B cell (primary cell): ENCODE measurements around the gene NDRG3. TPM values are rescaled to one million over a fixed set of nuclear protein-coding genes. Genes with fewer than 3 reads are reported as not detected.

ENCODE experiments used
- ATAC-seq: fragments of 200-7000 bp; cut with Tn5 transposase; one replicate; pipeline ENCODE4 v1.10.0; 2021; ENCODE audit warnings: low read depth, mild to moderate bottlenecking, moderate number of reproducible peaks, moderate library complexity
- CTCF ChIA-PET: fragments of 350-600 bp; sonication (Branson Sonifier 250); formaldehyde crosslinking; loops from one replicate; lab custom pipeline; 2021; ENCODE audit warnings: antibody characterized with exemption, inconsistent platforms; lab: Charles Lee
- POLR2A ChIA-PET: fragments of 350-600 bp; sonication (Branson Sonifier 250); formaldehyde crosslinking; loops from one replicate; lab custom pipeline; 2021; ENCODE audit warnings: antibody characterized with exemption; lab: Charles Lee
- DNase-seq: peaks from one replicate; pipeline ENCODE4 v3.0.0; 2013
- H2AFZ ChIP-seq: 2 replicates; pipeline ENCODE4 v1.6.1; 2012; ENCODE audit warnings: mild to moderate bottlenecking, low read depth, low read length; ENCODE audit not compliant: insufficient read depth, poor library complexity, severe bottlenecking
- H3K27ac ChIP-seq, 2 donors: 1 replicate in 1 of 2; 2 replicates in 1 of 2; pipeline ENCODE4 v1.5.1; 2012 to 2013; ENCODE audit warnings: low read length in 2 of 2, mild to moderate bottlenecking in 2 of 2, moderate library complexity in 1 of 2
- H3K27me3 ChIP-seq, 4 experiments: fragments of 200-600 bp in 1 of 4; sonication (generic) in 1 of 4; replicated peaks in 1 of 4; 1 replicate in 2 of 4; 2 replicates in 2 of 4; pipeline versions ENCODE4 v1.6.1 to v1.7.0; 2013 to 2016; ENCODE audit warnings: low read length in 3 of 4, mild to moderate bottlenecking in 2 of 4, mixed read lengths in 1 of 4, moderate library complexity in 1 of 4; ENCODE audit not compliant: insufficient read depth in 4 of 4, control insufficient read depth in 3 of 4; ENCODE audit errors: control extremely low read depth in 1 of 4
- H3K36me3 ChIP-seq, 2 experiments: replicated peaks in 1 of 2; 1 replicate in 1 of 2; 2 replicates in 1 of 2; pipeline versions ENCODE4 v1.6.1 to v1.7.1; 2013; ENCODE audit warnings: low read length in 1 of 2; ENCODE audit not compliant: insufficient read depth in 2 of 2, control insufficient read depth in 1 of 2; ENCODE audit errors: control extremely low read depth in 1 of 2, extremely low read depth in 1 of 2
- H3K4me1 ChIP-seq, 2 donors: fragments of 200-600 bp in 1 of 2; sonication (generic) in 1 of 2; 1 replicate in 1 of 2; 2 replicates in 1 of 2; pipeline versions ENCODE4 v1.5.1 to v1.6.1; 2013 to 2017; ENCODE audit warnings: low read length in 2 of 2; ENCODE audit not compliant: control insufficient read depth in 2 of 2, insufficient read depth in 2 of 2
- H3K4me2 ChIP-seq: replicated peaks from 2 replicates; pipeline ENCODE3; 2012; ENCODE audit warnings: mild to moderate bottlenecking, low read depth, low read length; ENCODE audit not compliant: poor library complexity, severe bottlenecking
- H3K4me3 ChIP-seq, 5 experiments: fragments of 200-600 bp in 1 of 5; sonication (generic) in 1 of 5; 1 replicate in 3 of 5; 2 replicates in 2 of 5; pipeline versions ENCODE4 v1.5.1 to v1.7.0; 2011 to 2016; ENCODE audit warnings: low read length in 4 of 5, mild to moderate bottlenecking in 4 of 5, low read depth in 2 of 5, control low read depth in 1 of 5, moderate library complexity in 1 of 5; ENCODE audit not compliant: insufficient read depth in 1 of 5; ENCODE audit errors: control extremely low read depth in 1 of 5, extremely low read depth in 1 of 5
- H3K79me2 ChIP-seq: fragments of 200-600 bp; sonication (generic); one replicate; pipeline ENCODE4 v1.6.0; 2016; ENCODE audit warnings: low read length; ENCODE audit not compliant: control insufficient read depth, insufficient read depth
- H3K9ac ChIP-seq: fragments of 200-600 bp; sonication (generic); 2 replicates; pipeline ENCODE4 v1.6.1; 2017; ENCODE audit warnings: mild to moderate bottlenecking, low read length, moderate library complexity
- H3K9me3 ChIP-seq, 3 donors: one replicate each; pipeline versions ENCODE4 v1.6.1 to v1.7.1; 2013; ENCODE audit warnings: low read length in 2 of 3; ENCODE audit not compliant: control insufficient read depth in 2 of 3, insufficient read depth in 1 of 3; ENCODE audit errors: control extremely low read depth in 1 of 3
- H4K20me1 ChIP-seq: 2 replicates; pipeline ENCODE4 v1.6.0; 2012; ENCODE audit warnings: mild to moderate bottlenecking, low read length; ENCODE audit not compliant: insufficient read depth, control insufficient read depth, poor library complexity, severe bottlenecking
- H3K27ac Mint-ChIP-seq: one replicate; pipeline ENCODE4 v1.8.0; 2021; ENCODE audit warnings: mixed read lengths
- H3K27me3 Mint-ChIP-seq: one replicate; pipeline ENCODE4 v1.8.0; 2021; ENCODE audit warnings: mixed read lengths
- H3K4me1 Mint-ChIP-seq: one replicate; pipeline ENCODE4 v1.8.0; 2021; ENCODE audit warnings: mixed read lengths
- H3K4me3 Mint-ChIP-seq: one replicate; pipeline ENCODE4 v1.8.0; 2021; ENCODE audit warnings: mixed read lengths
- H3K9me3 Mint-ChIP-seq: one replicate; pipeline ENCODE4 v1.8.0; 2022; ENCODE audit warnings: mixed read lengths; ENCODE audit not compliant: insufficient read depth
- EZH2 ChIP-seq: IDR thresholded peaks from 2 replicates; pipeline ENCODE4 v1.6.1; 2012; ENCODE audit warnings: borderline replicate concordance, low read depth, mild to moderate bottlenecking, moderate library complexity, low read length; ENCODE audit not compliant: insufficient read depth, poor library complexity, severe bottlenecking
- WGBS: methylation state at CpG from one replicate; pipeline ENCODE4 v1.1.5; 2013; ENCODE audit warnings: missing lambda C conversion rate; ENCODE audit not compliant: insufficient coverage; 5-methylcytosine and 5-hydroxymethylcytosine counted together
- intact Hi-C: fragments of 100-400 bp; cut with micrococcal nuclease; formaldehyde crosslinking; loops from one replicate; pipeline ENCODE4 v1.10.0; 2022
- polyA plus RNA-seq: library from polyadenylated mRNA; depleted of rRNA; stranded (reverse); fragments of >200 nt; gene quantifications from 2 replicates; pipeline ENCODE4 v1.2.3, GENCODE V29; 2012
- total RNA-seq, 2 donors: library from RNA; stranded (reverse); fragments of 120-200 nt in 1 of 2; gene quantifications; 1 replicate in 1 of 2; 2 replicates in 1 of 2; pipeline versions ENCODE4 v1.2.3 to v1.2.4, GENCODE V29; 2013 to 2022
- TF ChIP-seq, protein P1 (sequence below): fragments of 200-600 bp; IDR thresholded peaks from one replicate; pipeline ENCODE4 v1.8.0; 2022; ENCODE audit warnings: antibody characterized with exemption, mild to moderate bottlenecking

The NDRG3 gene
- total and polyA plus RNA-seq, 2 donors (not counting 1 experiment from before 2014, with no cell fraction given): 15.7 to 26.1 TPM

- Histone ChIP-seq H3K4me2 (no peak overlapping the region), H3K9me3 (no peaks in the 10 kb centered on the region), H3K4me3 (no peak overlapping the region), H3K79me2 (no peaks in the 10 kb centered on the region), H3K9ac (no peak overlapping the region), H3K27me3 (no peaks in the 10 kb centered on the region), H3K27ac (no peak overlapping the region), H4K20me1 (no peaks in the 10 kb centered on the region), H3K4me1 (peaks cover 9 to 11% of the 10 kb centered on the region in 2 donors), H2AFZ (no peak overlapping the region), H3K36me3 (no peaks in the 10 kb centered on the region)
- Mint-ChIP-seq H3K27ac (no peak overlapping the region), H3K4me1 (peaks cover 12% of the 10 kb centered on the region), H3K4me3 (no peak overlapping the region), H3K9me3 (no peaks in the 10 kb centered on the region), H3K27me3 (no peaks in the 10 kb centered on the region)
- POLR2A ChIA-PET: no interaction called here
- ATAC-seq: no peak
- WGBS: 96% methylated on average over 11 of the region's 11 CpGs
- intact Hi-C loops: no loop called here
- TF ChIP-seq, protein P1, sequence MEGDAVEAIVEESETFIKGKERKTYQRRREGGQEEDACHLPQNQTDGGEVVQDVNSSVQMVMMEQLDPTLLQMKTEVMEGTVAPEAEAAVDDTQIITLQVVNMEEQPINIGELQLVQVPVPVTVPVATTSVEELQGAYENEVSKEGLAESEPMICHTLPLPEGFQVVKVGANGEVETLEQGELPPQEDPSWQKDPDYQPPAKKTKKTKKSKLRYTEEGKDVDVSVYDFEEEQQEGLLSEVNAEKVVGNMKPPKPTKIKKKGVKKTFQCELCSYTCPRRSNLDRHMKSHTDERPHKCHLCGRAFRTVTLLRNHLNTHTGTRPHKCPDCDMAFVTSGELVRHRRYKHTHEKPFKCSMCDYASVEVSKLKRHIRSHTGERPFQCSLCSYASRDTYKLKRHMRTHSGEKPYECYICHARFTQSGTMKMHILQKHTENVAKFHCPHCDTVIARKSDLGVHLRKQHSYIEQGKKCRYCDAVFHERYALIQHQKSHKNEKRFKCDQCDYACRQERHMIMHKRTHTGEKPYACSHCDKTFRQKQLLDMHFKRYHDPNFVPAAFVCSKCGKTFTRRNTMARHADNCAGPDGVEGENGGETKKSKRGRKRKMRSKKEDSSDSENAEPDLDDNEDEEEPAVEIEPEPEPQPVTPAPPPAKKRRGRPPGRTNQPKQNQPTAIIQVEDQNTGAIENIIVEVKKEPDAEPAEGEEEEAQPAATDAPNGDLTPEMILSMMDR: no peak
- TF ChIP-seq EZH2: no peak
- DNase-seq: no peak
- CTCF ChIA-PET: no interaction called here
Measured at GRCh38 chr20:36634342-36634741, 111.5 kb downstream of the NDRG3 start.

GRCh38 chr20:36633285-36633772 lies 112.6 kb downstream of the NDRG3 start:
- no peaks in the 10 kb centered on the region for H3K36me3 ChIP-seq
- H3K9me3 ChIP-seq: no peaks in the 10 kb centered on the region
- ATAC-seq (no peak), DNase-seq (no peak)
- CTCF ChIA-PET: no interaction called here
- Mint-ChIP-seq H3K4me1 (peaks cover 13% of the 10 kb centered on the region), H3K27me3 (no peaks in the 10 kb centered on the region), H3K27ac (no peak overlapping the region), H3K9me3 (no peaks in the 10 kb centered on the region), H3K4me3 (no peak overlapping the region)
- no peaks in the 10 kb centered on the region for H3K27me3 ChIP-seq
- POLR2A ChIA-PET: no interaction called here
- intact Hi-C loops: no loop called here
- no peaks in the 10 kb centered on the region for H4K20me1 ChIP-seq
- H3K4me2 ChIP-seq: no peak overlapping the region
- TF ChIP-seq, protein P1: no peak
- H3K4me3 ChIP-seq: no peak overlapping the region
- 98% methylated on average over 7 of the region's 9 CpGs for WGBS
- no peak overlapping the region for H3K27ac ChIP-seq
- no peak overlapping the region for H3K9ac ChIP-seq
- H3K4me1 ChIP-seq: peaks cover 9 to 11% of the 10 kb centered on the region in 2 donors
- no peak overlapping the region for H2AFZ ChIP-seq
- H3K79me2 ChIP-seq: no peaks in the 10 kb centered on the region
